GM18520 (cell line): ENCODE measurements around the gene RHBG.

Source experiments
- ATAC-seq: cut with Tn5 transposase; IDR thresholded peaks from one replicate; pipeline ENCODE4 v1.9.1; 2021; ENCODE audit not compliant: unreplicated experiment

RHBG gene

DNA sequence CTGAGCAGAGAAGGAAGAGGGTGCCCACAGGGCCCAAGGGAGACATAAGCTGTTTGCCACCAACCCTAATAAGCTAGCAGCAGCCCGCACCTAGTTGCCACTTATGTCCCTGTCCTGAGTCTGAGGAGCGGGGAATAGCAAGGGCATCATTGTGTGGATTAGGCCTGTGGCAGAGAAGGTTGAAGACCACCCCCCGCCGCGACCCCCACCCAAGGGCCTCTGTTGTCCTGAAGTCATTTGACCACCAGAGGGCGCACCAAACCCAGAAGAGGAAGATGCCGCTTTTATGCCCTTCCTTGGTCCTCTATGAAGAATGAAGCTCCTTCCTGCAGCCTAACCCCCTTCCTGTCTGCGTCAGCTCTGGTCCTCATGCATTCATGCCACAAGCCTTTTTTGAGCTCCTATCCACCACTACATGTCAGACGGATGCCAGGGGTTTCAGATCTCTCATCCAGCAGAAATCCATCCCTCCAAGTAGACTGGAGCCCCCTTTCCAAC is 16.6 kb downstream of the RHBG start:
- ATAC-seq: no peak

DNA sequence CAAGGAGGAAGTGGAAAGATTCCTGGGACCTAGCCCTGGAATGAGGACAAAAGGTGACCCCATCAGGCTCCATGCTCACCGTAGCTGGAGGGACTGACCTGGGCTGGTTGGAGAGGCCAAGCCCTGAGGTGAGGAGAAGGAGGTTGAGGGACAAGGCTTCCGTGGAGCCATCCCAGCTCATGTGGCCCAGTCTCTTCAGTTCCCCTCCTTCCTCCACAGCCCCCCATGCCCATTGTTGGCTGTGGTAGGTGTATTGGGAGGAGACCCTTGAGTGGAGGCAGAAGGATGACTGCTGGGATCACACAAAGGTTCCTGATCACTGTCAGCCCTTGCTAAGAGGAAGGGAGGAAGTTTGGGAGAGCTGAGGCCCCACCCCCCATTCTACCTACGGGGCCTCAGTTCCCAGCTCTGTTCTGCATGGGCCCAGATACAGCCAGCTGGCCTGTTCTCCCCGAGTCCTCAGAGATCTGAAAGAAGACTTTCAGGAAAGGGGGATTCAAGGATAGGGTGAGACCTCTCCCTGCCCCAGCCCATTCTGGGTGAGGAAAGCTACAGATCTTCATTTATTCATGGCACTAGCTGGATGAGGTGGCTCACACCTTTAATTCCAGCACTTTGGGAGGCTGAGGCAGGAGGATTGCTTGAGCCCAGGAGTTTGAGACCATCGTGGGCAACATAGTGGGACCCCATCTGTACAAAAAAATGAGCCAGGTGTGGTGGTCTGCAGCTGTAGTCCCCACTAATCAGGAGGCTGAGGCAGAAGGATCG is 17.3 kb downstream of the RHBG start:
- no peak for ATAC-seq

DNA sequence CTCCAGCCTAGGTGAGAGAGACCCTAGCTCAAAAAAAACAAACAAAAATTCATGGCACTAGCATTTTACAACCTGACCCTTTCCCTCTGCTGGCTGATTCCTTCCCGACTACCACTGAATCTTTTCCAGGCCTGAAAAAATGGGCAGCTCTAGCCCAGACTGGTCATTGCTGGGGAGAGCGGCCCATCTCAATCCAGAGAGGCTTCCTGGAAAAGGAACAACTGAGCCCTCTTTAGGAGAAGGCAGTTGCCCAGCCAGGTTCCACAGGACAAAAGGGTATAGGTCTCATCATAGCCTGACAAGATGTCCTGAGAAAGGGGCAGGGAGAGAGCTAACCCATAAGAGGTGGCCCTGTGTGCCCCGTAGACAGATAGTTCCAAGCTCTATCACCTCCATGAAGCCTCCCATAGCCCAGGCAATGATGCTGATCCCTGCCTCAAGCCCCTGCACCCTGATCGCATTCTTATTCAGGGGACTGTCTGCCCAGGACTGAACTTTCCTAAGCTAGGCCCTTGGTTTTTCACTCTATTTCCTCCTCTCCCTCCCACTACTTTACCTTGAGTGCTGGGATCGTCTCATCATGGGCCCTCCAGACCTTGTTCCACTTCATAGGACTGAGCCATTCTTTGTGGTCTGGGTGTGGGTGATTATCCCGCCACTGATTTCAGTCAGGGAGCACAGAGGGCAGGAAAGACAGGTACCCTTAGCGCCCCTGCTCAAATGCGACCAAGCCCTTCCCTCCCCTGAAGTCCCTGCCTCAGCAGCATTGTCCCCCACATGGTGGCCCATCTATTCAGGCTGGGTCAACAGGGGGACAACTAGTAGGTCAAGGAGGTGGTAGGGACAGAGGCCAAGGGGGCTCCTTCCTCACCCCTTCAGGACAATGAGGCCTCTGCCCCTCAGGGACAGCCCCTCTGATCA is 18.2 kb downstream of the RHBG start:
- ATAC-seq: no peak

DNA sequence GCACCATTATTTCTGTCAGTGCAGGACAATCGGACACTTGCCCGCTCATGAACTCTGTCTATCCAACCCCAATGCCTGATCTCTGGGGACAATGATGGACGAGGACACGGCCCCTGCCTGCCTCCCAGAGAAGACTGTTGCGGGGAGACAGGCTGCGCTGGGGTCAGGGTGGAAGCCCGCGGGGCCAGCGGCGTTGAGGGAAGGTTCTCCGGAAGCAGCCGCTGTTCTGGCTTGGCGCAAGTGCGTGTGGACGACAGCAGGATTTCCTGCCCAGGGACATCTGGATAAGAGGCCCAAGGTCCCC is 18.8 kb downstream of the RHBG start:
- no peak for ATAC-seq

DNA sequence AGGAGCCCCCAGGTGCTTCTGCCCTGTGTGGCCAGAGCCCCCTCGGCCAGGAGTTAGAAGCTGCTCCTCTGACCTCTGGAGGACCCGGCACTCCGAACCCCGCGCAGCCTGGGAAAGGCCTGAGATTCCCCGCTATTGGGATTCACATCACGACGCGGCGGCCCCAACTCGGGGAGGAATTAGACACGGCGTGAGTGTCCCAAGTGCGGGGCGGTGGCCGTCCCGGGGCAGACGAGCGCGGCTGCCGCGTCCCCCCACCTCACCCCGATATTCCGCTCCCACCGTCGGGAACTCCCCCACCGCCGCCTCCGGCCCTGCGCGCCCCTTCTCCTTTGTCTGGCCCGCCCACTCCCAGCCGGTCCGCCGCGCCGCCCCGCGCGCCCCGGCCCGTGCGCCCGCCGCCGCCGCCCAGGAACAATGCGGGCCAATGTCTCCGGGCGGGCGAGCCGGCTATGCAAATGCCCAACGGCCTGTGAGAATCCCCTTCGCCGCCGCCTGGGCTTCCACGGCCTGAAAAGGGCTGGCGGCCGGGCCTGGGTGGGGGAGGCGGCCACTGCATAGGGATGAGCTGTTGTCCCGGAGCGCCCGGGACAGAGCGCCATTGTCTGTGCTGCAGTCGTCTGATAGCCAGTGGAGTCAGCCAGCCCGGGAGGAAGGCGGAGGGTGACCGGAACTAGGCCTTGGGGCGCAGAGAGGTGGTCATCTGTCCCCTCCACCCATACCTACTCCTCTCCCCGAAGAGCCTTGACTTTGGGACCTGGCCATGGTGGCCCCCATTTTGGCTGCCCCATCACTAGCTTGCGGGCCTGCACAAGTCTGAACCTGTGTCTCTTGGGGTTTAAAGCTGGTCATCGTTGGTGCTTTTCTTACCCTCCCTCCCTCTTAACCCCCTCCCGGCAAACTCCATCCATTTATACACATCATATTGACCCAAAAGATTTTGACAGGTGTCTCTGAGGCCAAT is 19.4 kb downstream of the RHBG start:
- no peak for ATAC-seq

DNA sequence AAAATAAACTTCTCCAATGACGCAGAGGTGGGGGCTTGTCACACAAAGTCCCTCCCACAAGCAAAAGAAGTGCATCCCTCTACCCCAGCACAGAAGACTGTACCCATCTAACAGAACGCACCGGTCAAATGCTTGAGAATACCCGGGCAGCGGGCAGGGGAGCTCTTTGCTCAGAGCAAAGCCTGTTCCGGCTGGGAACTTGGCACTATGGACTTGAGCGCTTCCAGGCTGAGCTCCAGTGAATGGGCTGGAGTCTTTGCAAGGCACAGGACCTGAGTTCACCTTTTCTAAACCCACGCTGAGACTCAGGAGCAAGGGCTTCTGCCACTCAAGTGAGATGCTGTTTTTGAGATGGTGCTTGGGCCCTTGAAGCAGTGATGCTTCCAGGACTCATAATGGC is 20.3 kb downstream of the RHBG start:
- no peak for ATAC-seq

DNA sequence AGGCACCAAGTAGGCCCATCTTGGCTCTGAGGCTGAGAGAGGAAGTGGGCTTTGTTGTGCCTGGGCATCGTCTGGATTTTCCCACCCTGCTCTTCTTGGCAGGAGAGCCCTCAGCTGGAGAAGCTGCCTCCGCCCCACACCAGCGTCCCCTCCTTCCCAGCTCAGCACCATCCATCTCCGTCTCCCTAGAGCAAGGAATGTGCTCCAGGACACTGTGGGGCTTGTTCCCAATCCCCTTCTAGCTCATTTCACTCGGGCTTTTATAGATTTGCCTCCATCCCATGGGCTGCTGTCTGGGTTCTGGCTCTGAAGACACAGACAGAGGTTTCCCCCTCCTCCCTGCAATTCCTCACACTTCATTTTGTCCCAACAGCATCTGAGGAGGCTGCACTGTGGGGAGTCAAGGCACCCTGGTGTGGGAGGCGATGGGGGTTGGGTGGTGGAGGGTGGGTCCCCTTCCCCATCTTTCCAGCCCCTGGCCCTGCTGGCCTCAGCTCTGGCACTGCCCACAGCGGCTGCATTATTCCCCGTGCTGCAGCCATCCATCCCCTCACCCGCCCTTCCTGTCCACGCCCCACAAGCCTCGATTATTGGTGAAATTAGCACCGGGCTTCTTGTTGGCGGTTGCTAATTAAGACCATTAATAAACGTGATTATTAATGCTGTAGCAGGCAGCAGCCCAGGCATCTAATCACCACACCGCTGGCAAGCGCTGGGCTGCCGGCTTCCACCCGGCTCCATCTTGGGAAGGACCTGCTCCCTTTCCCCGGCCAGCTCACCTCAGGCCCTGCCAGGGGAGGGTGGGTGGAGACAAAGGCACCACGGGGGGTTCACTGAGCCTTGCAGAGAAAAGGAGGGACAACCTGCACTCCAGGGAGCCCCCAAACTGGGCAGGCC is 21.7 kb downstream of the RHBG start:
- ATAC-seq: no peak

DNA sequence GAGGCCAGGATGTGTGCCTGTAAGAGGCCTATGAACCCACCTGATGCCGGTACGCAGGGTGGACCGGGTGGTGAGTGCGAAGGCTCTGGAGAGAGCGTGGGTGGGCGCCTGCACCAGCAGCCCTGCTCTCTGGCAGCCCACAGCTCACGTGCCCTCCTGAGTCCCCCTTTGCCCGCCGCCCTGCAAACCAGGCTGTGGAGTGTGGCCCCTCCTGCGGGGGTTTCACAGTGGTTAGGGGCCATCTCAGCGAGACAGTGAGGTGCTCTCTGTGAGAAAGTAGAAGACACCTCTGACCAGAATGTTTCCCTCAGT is 22.3 kb downstream of the RHBG start:
- ATAC-seq: no peak

DNA sequence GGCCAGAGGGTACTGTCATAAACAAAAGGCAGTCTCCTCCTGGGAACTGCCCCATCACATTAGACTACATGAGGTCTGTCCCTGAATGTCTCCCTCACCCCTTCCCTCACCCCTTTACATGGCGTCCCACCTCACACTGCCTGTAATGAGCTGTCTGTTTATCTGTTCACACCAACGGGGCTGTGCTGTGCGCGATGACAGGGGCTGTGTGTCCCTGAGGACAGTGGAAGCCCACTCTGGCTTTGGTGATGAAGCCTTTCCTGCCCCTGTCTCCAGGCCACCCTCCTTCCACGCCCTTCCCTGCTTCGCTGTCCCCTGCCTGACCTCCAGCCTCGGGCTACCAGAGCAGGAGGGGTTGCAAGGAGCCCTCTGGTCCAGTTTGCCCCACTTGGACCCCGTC is 22.7 kb downstream of the RHBG start:
- no peak for ATAC-seq

DNA sequence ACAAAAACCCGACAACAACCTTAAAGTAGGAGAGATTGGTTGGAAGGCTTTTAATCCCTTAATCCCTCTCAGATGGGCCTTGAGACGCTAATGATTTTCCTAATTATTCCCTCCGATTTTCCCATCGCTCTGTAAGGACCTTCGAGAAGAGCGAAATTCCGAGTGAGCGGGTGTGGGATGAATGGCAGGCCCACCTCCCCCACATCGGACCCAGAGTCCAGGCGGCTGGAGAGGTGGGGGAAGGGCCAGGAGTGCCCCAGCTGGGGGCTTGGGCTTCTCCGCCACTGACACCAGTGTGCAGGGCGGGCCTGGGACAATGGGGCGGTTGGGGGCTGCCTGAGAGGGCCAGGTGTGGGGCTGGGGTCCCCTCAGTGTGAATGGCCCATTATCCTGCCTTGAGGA is 23.4 kb downstream of the RHBG start:
- no peak for ATAC-seq

DNA sequence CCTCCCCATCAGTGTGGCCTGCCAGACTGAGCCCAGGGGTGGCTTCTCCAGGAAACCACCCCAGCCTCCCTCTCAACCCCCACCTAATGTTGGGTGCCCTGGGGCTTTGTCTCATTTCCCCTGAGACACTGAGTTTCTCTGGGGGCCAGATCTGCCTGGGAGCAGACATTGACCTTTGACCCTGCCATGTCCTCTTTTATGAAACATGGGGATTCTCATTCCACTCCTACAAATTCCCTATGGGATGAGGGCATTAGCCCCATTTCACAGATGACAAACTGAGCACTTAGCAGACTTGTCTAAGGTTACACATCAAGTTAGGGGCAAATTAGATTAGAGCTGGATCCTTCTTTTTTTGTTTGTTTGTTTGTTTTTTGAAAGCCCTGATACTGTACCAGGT is 24.1 kb downstream of the RHBG start:
- ATAC-seq: no peak

DNA sequence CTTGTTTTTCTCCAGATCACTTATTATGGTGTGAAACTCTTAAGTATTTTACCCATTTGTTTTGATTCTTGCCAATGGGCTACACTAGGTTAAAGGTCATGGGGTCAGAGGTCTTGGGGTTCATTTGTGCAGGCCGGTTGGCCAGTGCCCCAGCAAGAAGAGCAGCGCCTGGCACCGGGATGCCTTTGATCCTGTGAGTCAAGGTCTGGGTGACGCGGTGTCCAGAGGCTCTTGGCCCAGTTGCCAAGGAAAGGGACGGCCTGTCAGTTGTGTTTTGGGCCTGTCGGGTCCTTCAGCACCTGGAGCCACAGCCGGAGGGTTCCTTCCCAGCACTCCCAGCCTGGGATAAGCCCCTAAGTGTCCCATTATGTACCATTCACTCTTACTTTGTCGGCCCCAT is 25.1 kb downstream of the RHBG start:
- no peak for ATAC-seq

DNA sequence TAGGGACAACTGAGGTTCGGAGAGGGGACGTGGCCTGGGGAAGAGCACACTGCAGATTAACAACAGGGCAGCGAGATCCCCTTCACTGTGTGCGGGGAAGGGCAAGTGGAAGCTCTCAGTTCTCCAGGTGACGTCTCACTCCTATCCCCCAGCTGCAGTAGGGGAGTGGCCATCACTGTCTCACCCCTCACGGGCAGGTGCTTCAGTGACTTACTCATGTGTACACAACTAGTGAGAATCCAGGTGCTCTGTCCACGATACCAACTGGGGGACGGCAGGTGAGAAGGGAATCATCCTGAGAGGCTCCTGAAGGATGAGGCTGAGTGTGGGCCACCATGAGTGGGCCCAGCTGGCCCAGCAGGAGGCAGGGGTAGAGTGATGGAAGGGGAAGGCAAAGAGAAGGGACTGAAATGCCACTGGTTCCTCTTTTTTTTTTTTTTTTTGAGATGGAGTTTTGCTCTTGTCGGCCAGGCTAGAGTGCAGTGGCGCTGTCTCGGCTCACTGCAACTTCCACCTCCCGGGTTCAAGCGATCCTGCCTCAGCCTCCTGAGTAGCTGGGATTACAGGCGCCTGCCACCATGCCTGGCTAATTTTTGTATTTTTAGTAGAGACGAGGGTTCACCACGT is 25.9 kb downstream of the RHBG start:
- ATAC-seq: no peak

DNA sequence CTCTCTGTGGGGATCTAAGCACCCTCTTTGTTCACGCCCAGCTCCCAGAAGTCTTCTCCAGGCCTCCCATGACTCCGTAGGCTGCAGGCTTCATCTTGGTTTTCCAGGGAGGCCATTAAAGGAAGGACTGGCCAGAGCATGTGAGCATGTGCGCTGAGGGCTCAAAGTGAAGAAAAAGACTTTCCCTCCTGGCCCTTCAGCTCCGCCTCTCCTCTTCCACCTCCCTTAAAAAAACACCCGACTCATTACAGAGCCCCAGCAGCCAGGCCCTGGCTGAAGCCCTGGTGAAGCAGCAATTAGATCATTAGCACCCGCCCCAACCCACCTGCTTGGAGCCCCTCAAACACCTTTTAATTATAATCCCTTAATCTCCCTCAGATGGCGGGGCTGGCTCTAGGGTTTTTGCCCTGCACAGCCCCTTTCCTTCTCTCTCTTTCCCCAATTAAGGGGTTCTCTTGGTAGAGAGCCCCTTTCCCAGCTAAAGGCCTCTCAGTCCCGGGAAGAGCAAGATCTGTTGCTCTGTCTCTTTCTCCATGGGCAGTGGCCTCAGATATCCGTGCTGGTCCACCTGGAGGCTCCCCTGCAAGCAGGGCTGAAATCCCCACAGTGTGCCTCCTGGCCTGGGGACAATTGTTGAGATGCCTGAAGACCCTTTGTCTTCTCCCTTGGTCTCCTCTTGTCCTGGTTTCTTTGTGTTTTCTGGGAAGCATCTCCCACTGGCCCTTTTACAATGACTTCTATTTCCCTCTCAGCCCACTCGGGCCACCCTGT is 30.5 kb downstream of the RHBG start:
- ATAC-seq: no peak

DNA sequence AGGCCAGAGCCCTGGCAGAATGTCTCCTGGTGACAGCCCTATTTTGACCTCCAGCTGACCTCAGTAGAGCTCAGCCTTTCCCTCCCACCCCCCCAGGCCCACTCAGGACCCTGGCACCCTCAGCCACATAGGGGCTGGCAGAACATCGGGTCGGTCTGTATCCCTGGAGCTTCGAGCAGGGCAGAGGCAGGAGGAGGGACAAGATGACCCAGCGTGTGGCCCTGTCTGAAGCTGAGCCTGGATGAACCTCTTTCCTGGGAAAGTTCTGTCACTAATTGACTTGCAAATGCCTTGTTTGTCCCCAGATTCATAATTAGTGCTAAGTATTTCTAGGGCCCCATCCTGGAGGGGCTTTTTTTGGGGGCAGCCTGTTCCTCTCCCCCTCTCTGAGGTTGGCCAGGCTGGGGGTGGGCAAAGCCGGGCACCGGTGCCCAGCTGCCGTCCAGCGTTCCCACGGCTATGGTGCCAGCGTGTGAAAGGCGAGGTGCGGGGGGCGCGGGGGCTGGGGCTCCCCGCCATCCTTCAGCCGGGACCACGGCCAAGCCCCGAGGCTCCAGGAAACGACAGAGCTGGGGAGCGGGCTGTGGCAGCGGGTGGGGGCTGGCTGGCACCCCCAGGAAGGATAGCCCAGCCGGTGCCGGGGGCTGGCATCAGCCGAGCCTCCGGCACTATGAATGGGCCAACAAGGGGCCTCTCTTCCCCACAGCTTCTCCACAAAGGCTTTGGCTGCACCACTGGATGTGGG is 31.4 kb downstream of the RHBG start:
- ATAC-seq: no peak

DNA sequence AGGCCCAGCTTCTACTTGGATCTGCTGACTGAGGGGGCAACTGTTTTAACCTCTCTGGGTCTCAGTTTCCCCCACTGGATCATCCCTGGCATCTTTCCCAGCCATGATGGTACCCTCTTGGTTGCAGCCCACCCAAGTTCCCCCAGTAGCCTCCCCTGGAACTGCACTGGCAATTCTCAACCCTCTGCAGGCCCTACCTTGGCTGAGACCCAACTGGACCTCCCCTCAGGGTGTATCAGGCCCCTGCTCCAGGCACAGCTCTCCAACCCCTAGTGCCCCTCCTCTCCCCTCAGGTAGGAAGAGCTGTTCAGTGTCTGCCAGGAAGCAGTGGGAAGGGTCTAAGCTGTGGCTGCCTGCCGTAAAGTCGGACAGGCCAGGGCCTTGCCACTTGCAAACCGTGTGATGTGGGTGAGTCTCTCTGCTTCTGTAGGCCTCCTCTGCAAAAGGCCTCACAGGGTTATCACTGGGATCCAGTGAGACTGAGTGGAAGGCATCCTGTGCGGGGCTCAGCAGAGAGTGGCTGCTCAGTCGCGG is 32.1 kb downstream of the RHBG start:
- ATAC-seq: no peak

DNA sequence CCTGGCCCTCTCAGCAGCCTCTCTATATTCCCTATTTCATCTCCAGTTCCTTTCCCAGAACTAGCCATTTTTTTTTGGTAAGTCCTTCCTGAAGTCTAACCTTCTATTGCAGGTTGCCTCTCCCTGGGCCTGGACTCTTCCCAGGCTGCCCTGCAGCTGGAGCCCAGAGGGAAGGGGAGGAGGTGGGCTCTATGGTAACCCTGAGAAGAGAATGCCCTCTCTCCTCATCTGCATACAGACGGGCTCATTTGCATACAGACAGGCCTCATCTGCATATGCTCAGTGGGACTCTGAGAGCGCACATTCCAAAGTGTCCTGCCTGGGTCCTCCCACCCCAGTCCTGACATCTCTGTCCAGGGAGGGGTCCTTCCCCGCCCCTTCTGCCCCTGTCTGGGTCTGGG is 32.7 kb downstream of the RHBG start:
- no peak for ATAC-seq

DNA sequence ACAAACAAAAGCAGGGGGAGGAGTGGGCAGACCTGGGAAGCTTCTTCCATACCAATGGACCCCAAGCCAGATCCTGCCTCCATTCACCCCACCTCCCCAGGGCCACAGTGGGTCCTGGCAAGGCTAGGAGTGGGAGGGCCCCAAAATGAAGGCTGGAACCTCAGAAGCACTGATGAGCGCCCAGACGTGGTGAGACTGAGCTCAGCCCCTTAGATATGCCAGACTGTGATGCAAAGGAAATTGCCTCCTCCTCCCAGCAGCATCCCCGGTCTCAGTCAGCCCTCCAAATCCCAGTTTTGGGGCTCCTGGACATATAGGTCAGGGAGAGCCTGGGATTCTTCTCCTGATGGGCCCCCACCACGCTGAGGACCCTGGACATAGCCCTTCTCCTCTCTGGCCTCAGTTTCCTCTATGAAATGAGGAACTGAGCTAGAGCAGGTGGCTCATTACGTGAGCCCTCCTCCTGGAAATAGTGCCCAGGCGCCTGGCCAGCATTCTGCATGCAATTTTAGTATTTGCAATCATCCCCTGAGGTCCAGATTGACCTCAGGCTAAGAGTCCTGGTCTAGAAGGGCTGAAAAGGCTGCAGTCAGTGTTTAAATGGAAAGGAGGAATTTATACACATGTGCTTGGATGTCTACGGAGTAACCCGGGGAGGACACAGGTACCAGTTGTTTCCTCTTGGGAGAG is 33.5 kb downstream of the RHBG start:
- no peak for ATAC-seq
